GM19025 (cell line): ENCODE results near the gene SLC4A8.

Experiments
- ATAC-seq: cut with Tn5 transposase; IDR thresholded peaks from one replicate; pipeline ENCODE4 v1.9.1; 2021; ENCODE audit warnings: mild to moderate bottlenecking, low read depth, moderate library complexity; ENCODE audit not compliant: unreplicated experiment

SLC4A8 gene

GRCh38 chr12:51549637-51550036 is 125.0 kb downstream of the SLC4A8 start:
- ATAC-seq, result no peak
